Glutamatergic neuron (in vitro differentiated cells): Measurements from ENCODE around the gene ERLIN1. TPM values are rescaled to one million over a fixed set of nuclear protein-coding genes. Genes with fewer than 3 reads are reported as not detected.
A peak's percentile ranks its signal among the peaks of the same experiment; 100 is the strongest.

Experiments used
- DNase-seq: peaks from one replicate; pipeline ENCODE4 v3.0.0; 2022
- H3K27ac Mint-ChIP-seq: one replicate; pipeline ENCODE4 v1.8.0; 2020; ENCODE audit warnings: mild to moderate bottlenecking, mixed read lengths, inconsistent platforms; ENCODE audit not compliant: unreplicated experiment
- H3K27me3 Mint-ChIP-seq: one replicate; pipeline ENCODE4 v1.8.0; 2020; ENCODE audit warnings: mild to moderate bottlenecking, moderate library complexity, mixed read lengths, inconsistent platforms; ENCODE audit not compliant: unreplicated experiment
- H3K36me3 Mint-ChIP-seq: one replicate; pipeline ENCODE4 v1.8.0; 2020; ENCODE audit warnings: mild to moderate bottlenecking, mixed read lengths, inconsistent platforms; ENCODE audit not compliant: unreplicated experiment
- H3K4me1 Mint-ChIP-seq: one replicate; pipeline ENCODE4 v1.8.0; 2020; ENCODE audit warnings: mild to moderate bottlenecking, low read depth, mixed read lengths, inconsistent platforms; ENCODE audit not compliant: unreplicated experiment
- H3K4me3 Mint-ChIP-seq: one replicate; pipeline ENCODE4 v1.8.0; 2020; ENCODE audit warnings: mild to moderate bottlenecking, mixed read lengths, inconsistent platforms; ENCODE audit not compliant: unreplicated experiment
- H3K9me3 Mint-ChIP-seq: one replicate; pipeline ENCODE4 v1.8.0; 2020; ENCODE audit warnings: mild to moderate bottlenecking, moderate library complexity, mixed read lengths, inconsistent platforms; ENCODE audit not compliant: unreplicated experiment
- CTCF ChIP-seq: fragments of 200-600 bp; sonication (generic); IDR thresholded peaks from one replicate; pipeline ENCODE4 v1.5.0; 2021; ENCODE audit not compliant: partially characterized antibody, unreplicated experiment
- total RNA-seq: library from RNA; stranded (reverse); fragmentation: NEBNext Ultra II Directional; extraction: Animal tissue kit (Norgen Biotek cat#: 25700); gene quantifications from one replicate; pipeline ENCODE4 v1.2.1, GENCODE V29; 2021; ENCODE audit not compliant: unreplicated experiment

ERLIN1 gene
- total RNA-seq, 1 donor from 2014 or later, result 7.6 TPM

GRCh38 chr10:100184426-100184825 is 1.4 kb downstream of the ERLIN1 start:
- Mint-ChIP-seq H3K4me3 (peak overlapping the region; percentile 99), H3K27ac (peak overlapping the region; percentile 90), H3K36me3 (no peaks in the 10 kb centered on the region), H3K9me3 (peaks cover 7% of the 10 kb centered on the region), H3K27me3 (peaks cover 3% of the 10 kb centered on the region), H3K4me1 (peaks cover 9% of the 10 kb centered on the region)
- no peak for DNase-seq
- no peak for TF ChIP-seq CTCF

GRCh38 chr10:100183481-100183880 is 2.3 kb downstream of the ERLIN1 start:
- Mint-ChIP-seq H3K4me3 (no peak overlapping the region), H3K27ac (no peak overlapping the region), H3K27me3 (peaks cover 3% of the 10 kb centered on the region), H3K9me3 (peaks cover 7% of the 10 kb centered on the region), H3K36me3 (no peaks in the 10 kb centered on the region), H3K4me1 (peaks cover 9% of the 10 kb centered on the region)
- DNase-seq, result no peak
- TF ChIP-seq CTCF, result no peak

GRCh38 chr10:100182908-100183307 is 2.9 kb downstream of the ERLIN1 start:
- Mint-ChIP-seq H3K27ac (no peak overlapping the region), H3K27me3 (peaks cover 3% of the 10 kb centered on the region), H3K9me3 (peaks cover 7% of the 10 kb centered on the region), H3K36me3 (no peaks in the 10 kb centered on the region), H3K4me3 (no peak overlapping the region), H3K4me1 (peaks cover 9% of the 10 kb centered on the region)
- no peak for DNase-seq
- TF ChIP-seq CTCF, result no peak

GRCh38 chr10:100182281-100182680 is 3.5 kb downstream of the ERLIN1 start:
- no peak overlapping the region for H3K4me3 Mint-ChIP-seq
- H3K27me3 Mint-ChIP-seq, result peaks cover 3% of the 10 kb centered on the region
- peaks cover 7% of the 10 kb centered on the region for H3K9me3 Mint-ChIP-seq
- no peak for DNase-seq
- H3K27ac Mint-ChIP-seq, result no peak overlapping the region
- no peak for TF ChIP-seq CTCF
- H3K4me1 Mint-ChIP-seq, result peaks cover 9% of the 10 kb centered on the region
- H3K36me3 Mint-ChIP-seq, result no peaks in the 10 kb centered on the region

GRCh38 chr10:100175875-100176274 is 10.0 kb downstream of the ERLIN1 start:
- no peak for DNase-seq
- no peaks in the 10 kb centered on the region for H3K4me1 Mint-ChIP-seq
- TF ChIP-seq CTCF, result no peak
- H3K4me3 Mint-ChIP-seq, result no peak overlapping the region
- no peaks in the 10 kb centered on the region for H3K9me3 Mint-ChIP-seq
- H3K27me3 Mint-ChIP-seq, result no peaks in the 10 kb centered on the region
- H3K36me3 Mint-ChIP-seq, result peaks cover 9% of the 10 kb centered on the region
- no peak overlapping the region for H3K27ac Mint-ChIP-seq
